Measurements from ENCODE around the gene FSHR. TPM values are rescaled to one million over a fixed set of nuclear protein-coding genes. Genes with fewer than 3 reads are reported as not detected.

FSHR gene, protein sequence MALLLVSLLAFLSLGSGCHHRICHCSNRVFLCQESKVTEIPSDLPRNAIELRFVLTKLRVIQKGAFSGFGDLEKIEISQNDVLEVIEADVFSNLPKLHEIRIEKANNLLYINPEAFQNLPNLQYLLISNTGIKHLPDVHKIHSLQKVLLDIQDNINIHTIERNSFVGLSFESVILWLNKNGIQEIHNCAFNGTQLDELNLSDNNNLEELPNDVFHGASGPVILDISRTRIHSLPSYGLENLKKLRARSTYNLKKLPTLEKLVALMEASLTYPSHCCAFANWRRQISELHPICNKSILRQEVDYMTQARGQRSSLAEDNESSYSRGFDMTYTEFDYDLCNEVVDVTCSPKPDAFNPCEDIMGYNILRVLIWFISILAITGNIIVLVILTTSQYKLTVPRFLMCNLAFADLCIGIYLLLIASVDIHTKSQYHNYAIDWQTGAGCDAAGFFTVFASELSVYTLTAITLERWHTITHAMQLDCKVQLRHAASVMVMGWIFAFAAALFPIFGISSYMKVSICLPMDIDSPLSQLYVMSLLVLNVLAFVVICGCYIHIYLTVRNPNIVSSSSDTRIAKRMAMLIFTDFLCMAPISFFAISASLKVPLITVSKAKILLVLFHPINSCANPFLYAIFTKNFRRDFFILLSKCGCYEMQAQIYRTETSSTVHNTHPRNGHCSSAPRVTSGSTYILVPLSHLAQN
- not detected for total RNA-seq (ENCODE audit: unreplicated experiment)
- long read RNA-seq: 0 reads

DNA sequence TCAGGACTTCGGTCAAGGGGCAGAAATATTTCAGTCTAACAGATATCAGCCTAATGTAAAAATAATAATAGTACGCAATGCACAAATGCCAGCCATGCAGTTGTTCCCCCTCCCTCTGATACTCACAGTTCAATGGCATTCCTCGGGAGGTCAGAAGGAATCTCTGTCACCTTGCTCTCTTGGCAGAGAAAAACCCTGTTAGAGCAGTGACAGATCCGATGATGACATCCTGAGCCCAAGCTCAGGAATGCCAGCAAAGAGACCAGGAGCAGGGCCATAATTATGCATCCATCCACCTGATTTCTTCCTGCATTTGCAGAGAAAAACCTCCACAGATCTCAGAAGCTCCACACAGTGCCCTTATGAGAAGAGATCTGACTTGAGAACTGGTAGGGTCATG is at the start of gene FSHR:
TSS of gene FSHR (minus strand) at position 376 of the 400 bp plus-strand sequence. CDS start at position 278, 98 bp downstream.
- DNase-seq (ENCODE audit: low spot score): no peak
- TF ChIP-seq, protein P1, sequence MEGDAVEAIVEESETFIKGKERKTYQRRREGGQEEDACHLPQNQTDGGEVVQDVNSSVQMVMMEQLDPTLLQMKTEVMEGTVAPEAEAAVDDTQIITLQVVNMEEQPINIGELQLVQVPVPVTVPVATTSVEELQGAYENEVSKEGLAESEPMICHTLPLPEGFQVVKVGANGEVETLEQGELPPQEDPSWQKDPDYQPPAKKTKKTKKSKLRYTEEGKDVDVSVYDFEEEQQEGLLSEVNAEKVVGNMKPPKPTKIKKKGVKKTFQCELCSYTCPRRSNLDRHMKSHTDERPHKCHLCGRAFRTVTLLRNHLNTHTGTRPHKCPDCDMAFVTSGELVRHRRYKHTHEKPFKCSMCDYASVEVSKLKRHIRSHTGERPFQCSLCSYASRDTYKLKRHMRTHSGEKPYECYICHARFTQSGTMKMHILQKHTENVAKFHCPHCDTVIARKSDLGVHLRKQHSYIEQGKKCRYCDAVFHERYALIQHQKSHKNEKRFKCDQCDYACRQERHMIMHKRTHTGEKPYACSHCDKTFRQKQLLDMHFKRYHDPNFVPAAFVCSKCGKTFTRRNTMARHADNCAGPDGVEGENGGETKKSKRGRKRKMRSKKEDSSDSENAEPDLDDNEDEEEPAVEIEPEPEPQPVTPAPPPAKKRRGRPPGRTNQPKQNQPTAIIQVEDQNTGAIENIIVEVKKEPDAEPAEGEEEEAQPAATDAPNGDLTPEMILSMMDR (IDR thresholded peaks at IDR 0.05; ENCODE audit: unreplicated experiment): no peak
- Mint-ChIP-seq H3K36me3 (ENCODE audit: low read depth, unreplicated experiment) (no peaks in the 10 kb centered on the region), H3K27me3 (ENCODE audit: unreplicated experiment) (no peaks in the 10 kb centered on the region), H3K4me1 (ENCODE audit: unreplicated experiment) (no peaks in the 10 kb centered on the region), H3K27ac (ENCODE audit: unreplicated experiment) (no peak within 1 kb of the TSS), H3K9me3 (ENCODE audit: unreplicated experiment) (no peaks in the 10 kb centered on the region), H3K4me3 (ENCODE audit: unreplicated experiment) (no peak within 1 kb of the TSS)

DNA sequence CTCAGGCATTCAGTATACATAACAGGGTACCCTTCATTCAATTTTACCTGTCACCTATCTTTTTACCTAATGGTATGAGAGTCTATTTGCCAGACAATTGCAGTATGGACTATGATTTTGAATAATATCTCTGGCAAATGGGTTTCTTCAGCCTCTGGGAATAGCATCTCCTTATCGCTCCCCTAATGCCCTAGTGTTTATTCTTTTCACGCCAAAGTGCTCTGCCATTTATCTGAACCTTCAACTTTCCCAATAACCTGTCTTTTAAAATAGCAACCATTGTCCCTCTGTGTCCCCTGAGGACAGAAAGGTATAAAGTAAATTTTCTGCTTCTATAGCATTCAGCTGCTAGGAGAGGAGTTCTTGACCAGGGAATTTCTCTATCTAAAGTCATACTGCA is 45.0 kb upstream of the FSHR start:
- no peaks in the 10 kb centered on the region for H3K27me3 Mint-ChIP-seq (ENCODE audit: unreplicated experiment)
- DNase-seq (ENCODE audit: low spot score): no peak
- H3K27ac Mint-ChIP-seq (ENCODE audit: unreplicated experiment): no peak overlapping the region
- TF ChIP-seq, protein P1 (IDR thresholded peaks at IDR 0.05; ENCODE audit: unreplicated experiment): no peak
- H3K4me3 Mint-ChIP-seq (ENCODE audit: unreplicated experiment): no peak overlapping the region
- H3K4me1 Mint-ChIP-seq (ENCODE audit: unreplicated experiment): no peaks in the 10 kb centered on the region
- H3K36me3 Mint-ChIP-seq (ENCODE audit: low read depth, unreplicated experiment): no peaks in the 10 kb centered on the region
- H3K9me3 Mint-ChIP-seq (ENCODE audit: unreplicated experiment): no peaks in the 10 kb centered on the region

DNA sequence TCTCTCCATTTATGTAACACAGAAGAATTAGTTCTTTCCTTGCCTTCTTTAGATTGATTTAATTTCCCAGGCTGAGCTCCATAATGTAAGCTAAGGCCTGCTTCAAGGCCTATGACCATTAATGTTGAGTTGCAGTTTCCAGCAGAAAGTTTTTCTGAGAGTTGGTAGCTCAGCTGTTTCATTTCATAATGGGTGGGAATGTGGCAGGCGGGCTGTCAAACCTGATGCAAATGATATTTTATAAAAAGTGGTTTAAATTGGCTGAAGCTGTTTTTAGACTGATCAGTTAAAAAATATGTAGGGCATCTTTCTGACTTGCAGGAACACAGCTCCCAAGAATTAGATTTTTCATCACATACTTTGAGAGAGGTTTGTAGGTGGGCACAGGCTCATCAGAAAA is 40.4 kb upstream of the FSHR start:
- Mint-ChIP-seq H3K4me1 (ENCODE audit: unreplicated experiment) (no peaks in the 10 kb centered on the region), H3K27me3 (ENCODE audit: unreplicated experiment) (no peaks in the 10 kb centered on the region), H3K9me3 (ENCODE audit: unreplicated experiment) (no peaks in the 10 kb centered on the region), H3K4me3 (ENCODE audit: unreplicated experiment) (no peak overlapping the region), H3K36me3 (ENCODE audit: low read depth, unreplicated experiment) (no peaks in the 10 kb centered on the region), H3K27ac (ENCODE audit: unreplicated experiment) (no peak overlapping the region)
- TF ChIP-seq, protein P1 (IDR thresholded peaks at IDR 0.05; ENCODE audit: unreplicated experiment): no peak
- DNase-seq (ENCODE audit: low spot score): no peak

DNA sequence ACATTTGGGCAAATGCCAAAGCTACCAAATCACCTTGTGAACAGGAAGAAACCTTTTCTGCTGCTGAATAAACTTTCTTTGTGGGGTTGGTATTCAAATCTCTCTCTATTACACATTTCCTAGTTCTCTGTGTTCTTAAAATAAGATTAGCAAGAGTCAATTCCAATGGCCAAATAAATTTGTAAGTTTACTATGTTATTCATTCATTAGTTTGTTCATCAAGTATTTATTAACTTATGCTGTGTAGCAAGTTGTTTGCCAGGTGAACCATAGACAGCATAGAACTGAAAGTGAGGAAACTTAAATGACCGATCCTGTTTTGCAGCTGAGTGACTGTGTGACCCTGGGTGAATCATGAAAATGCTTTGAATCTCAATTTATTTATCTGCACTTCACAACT is 37.7 kb upstream of the FSHR start:
- no peaks in the 10 kb centered on the region for H3K36me3 Mint-ChIP-seq (ENCODE audit: low read depth, unreplicated experiment)
- H3K27ac Mint-ChIP-seq (ENCODE audit: unreplicated experiment): no peak overlapping the region
- no peak overlapping the region for H3K4me3 Mint-ChIP-seq (ENCODE audit: unreplicated experiment)
- TF ChIP-seq, protein P1 (IDR thresholded peaks at IDR 0.05; ENCODE audit: unreplicated experiment): no peak
- H3K9me3 Mint-ChIP-seq (ENCODE audit: unreplicated experiment): no peaks in the 10 kb centered on the region
- no peaks in the 10 kb centered on the region for H3K27me3 Mint-ChIP-seq (ENCODE audit: unreplicated experiment)
- no peaks in the 10 kb centered on the region for H3K4me1 Mint-ChIP-seq (ENCODE audit: unreplicated experiment)
- DNase-seq (ENCODE audit: low spot score): no peak

Measured in endothelial cell (in vitro differentiated cells).